ENCODE results near the gene WDR82.

The WDR82 gene

GRCh38 chr3:52278510-52279069, at the start of gene WDR82:
TSS of gene WDR82 (minus strand) at chr3:52278649. CDS start at chr3:52278361, 288 bp downstream.
- FAIRE-seq, result no peak

- FAIRE-seq, result no peak
Measured at GRCh38 chr3:52327486-52328290, 49.2 kb upstream of the WDR82 start.

- FAIRE-seq, result no peak
Measured at GRCh38 chr3:52326976-52327375, 48.5 kb upstream of the WDR82 start.

- FAIRE-seq, result no peak
Measured at GRCh38 chr3:52325686-52326085, 47.2 kb upstream of the WDR82 start.

- no peak for FAIRE-seq
Measured at GRCh38 chr3:52324676-52325075, 46.2 kb upstream of the WDR82 start.

GRCh38 chr3:52323526-52324295, 45.3 kb upstream of the WDR82 start:
- FAIRE-seq, result no peak

GRCh38 chr3:52322466-52322865, 44.0 kb upstream of the WDR82 start:
- no peak for FAIRE-seq

- FAIRE-seq, result no peak
Measured at GRCh38 chr3:52321481-52321880, 43.0 kb upstream of the WDR82 start.

- no peak for FAIRE-seq
Measured at GRCh38 chr3:52319921-52320595, 41.6 kb upstream of the WDR82 start.

- no peak for FAIRE-seq
Measured at GRCh38 chr3:52318186-52318816, 39.9 kb upstream of the WDR82 start.

GRCh38 chr3:52317208-52318000, 39.0 kb upstream of the WDR82 start:
- FAIRE-seq, result no peak

GRCh38 chr3:52315977-52316764, 37.7 kb upstream of the WDR82 start, which contains the start of gene DNAH1:
TSS of gene DNAH1 (plus strand) at chr3:52316319. CDS start at chr3:52322443, 6,124 bp downstream.
- FAIRE-seq, result no peak

GRCh38 chr3:52315006-52315405, 36.6 kb upstream of the WDR82 start:
- FAIRE-seq, result no peak

GRCh38 chr3:52314489-52314888, 36.0 kb upstream of the WDR82 start:
- no peak for FAIRE-seq

GRCh38 chr3:52313774-52314188, 35.3 kb upstream of the WDR82 start:
- FAIRE-seq, result no peak

GRCh38 chr3:52313188-52313773, 34.8 kb upstream of the WDR82 start:
- no peak for FAIRE-seq

GRCh38 chr3:52311576-52312119, 33.2 kb upstream of the WDR82 start:
- no peak for FAIRE-seq

GRCh38 chr3:52310861-52311575, 32.6 kb upstream of the WDR82 start:
- FAIRE-seq, result no peak

- no peak for FAIRE-seq
Measured at GRCh38 chr3:52308308-52308707, 29.9 kb upstream of the WDR82 start.

All from colon (tissue), 2 donors.